Measurements from ENCODE around the gene RPP21. TPM values are rescaled to one million over a fixed set of nuclear protein-coding genes. Genes with fewer than 3 reads are reported as not detected.

Gene RPP21
- total and polyA plus RNA-seq, 2 of the 8 experiments (the other 6 are each of a cell fraction or from before 2014, with no cell fraction given): 63.0 to 219 TPM

- Histone ChIP-seq H3K23me2 (ENCODE audit: low read depth, low read length) (peaks cover 5% of the 10 kb centered on the region), H2BK120ac (replicated peaks; ENCODE audit: low read depth, low read length) (no peak overlapping the region), H4K5ac (ENCODE audit: insufficient read length, low read depth, low read length) (no peak overlapping the region), H3K27ac (ENCODE audit: low read depth, low read length) (no peak overlapping the region), H3K4me2 (ENCODE audit: insufficient read depth in 1 of 2, low read depth in 2 of 2, low read length in 2 of 2) (no peak overlapping the region), H4K8ac (ENCODE audit: extremely low read depth, insufficient read depth, low read length) (no peak overlapping the region), H2BK12ac (ENCODE audit: low read depth, low read length) (no peak overlapping the region), H2AK5ac (ENCODE audit: low read depth, low read length) (no peak overlapping the region), H3K9ac (replicated peaks in 1 of 4; ENCODE audit: extremely low read depth in 1 of 4, low read depth in 3 of 4, low read length in 3 of 4) (no peak overlapping the region), H3K4me1 (replicated peaks in 1 of 4; ENCODE audit: control insufficient read depth in 3 of 4, insufficient read depth in 4 of 4, low read length in 3 of 4) (peaks cover 0 to 6% (median 2%) of the 10 kb centered on the region in 4 experiments; a peak in 4 of 7 replicates), H3K4me3 (ENCODE audit: extremely low read depth in 1 of 4, insufficient read depth in 2 of 4, low read depth in 3 of 4, low read length in 4 of 4) (no peak overlapping the region), H4K91ac (replicated peaks; ENCODE audit: insufficient read length, low read length) (no peak overlapping the region), H3K79me2 (ENCODE audit: control insufficient read depth in 1 of 2, insufficient read depth in 2 of 2, low read length in 2 of 2) (no peaks in the 10 kb centered on the region), H2BK20ac (ENCODE audit: low read length) (no peak overlapping the region), H3K27me3 (replicated peaks in 1 of 4; ENCODE audit: control insufficient read depth in 3 of 4, extremely low read depth in 1 of 4, insufficient read depth in 3 of 4, low read length in 3 of 4) (peaks cover 0 to 4% (median 2%) of the 10 kb centered on the region in 4 experiments; a peak in 3 of 7 replicates), H3K9me3 (ENCODE audit: insufficient read depth in 2 of 2, low read depth in 1 of 2, low read length in 1 of 2) (no peaks in the 10 kb centered on the region), H2BK15ac (ENCODE audit: low read length) (no peak overlapping the region), H4K20me1 (replicated peaks in 1 of 2; ENCODE audit: control insufficient read depth in 1 of 2, insufficient read depth in 2 of 2, low read length in 2 of 2) (no peaks in the 10 kb centered on the region), H3K4ac (replicated peaks; ENCODE audit: insufficient read length, low read depth, low read length) (no peak overlapping the region), H3K18ac (ENCODE audit: extremely low read depth, low read length) (no peak overlapping the region), H3K79me1 (ENCODE audit: low read depth, low read length) (no peaks in the 10 kb centered on the region), H2BK5ac (ENCODE audit: low read depth, low read length) (no peak overlapping the region), H3K56ac (replicated peaks; ENCODE audit: insufficient read length, low read depth, low read length) (no peak overlapping the region), H3K36me3 (ENCODE audit: control insufficient read depth in 2 of 4, insufficient read depth in 4 of 4, low read length in 3 of 4) (no peaks in the 10 kb centered on the region), H3K23ac (ENCODE audit: insufficient read length) (no peak overlapping the region), H2AFZ (ENCODE audit: low read length) (no peak overlapping the region), H3K14ac (ENCODE audit: insufficient read length) (no peak overlapping the region)
- no peak for FAIRE-seq
- POLR2A ChIA-PET (ENCODE audit: partially characterized antibody): interaction anchor here (1.2 kb wide), 1 partner anchor 30 kb away, joined by 4 read pairs; the partner anchor contains the start of gene TRIM39
- 83% methylated on average over 1 of the region's 1 CpG; no CpG with 5 or more reads in 1 of the 2 experiments for WGBS, 2 experiments (ENCODE audit: extremely low coverage in 1 of 2, insufficient coverage in 1 of 2, insufficient read length in 1 of 2, insufficient replicate concordance in 2 of 2, low coverage in 1 of 2, low lambda C conversion rate in 2 of 2, missing lambda C conversion rate in 1 of 2)
- CTCF ChIA-PET (ENCODE audit: partially characterized antibody): interaction anchor here (0.6 to 1.7 kb wide), 10 partner anchors 9 to 1888 kb away, joined by 3 to 12 read pairs (median 4); no protein-coding TSS in a partner anchor
- no peak for TF ChIP-seq TBP (IDR thresholded peaks at IDR 0.05; ENCODE audit: low read depth, low read length)
- no peak for DNase-seq (ENCODE audit: low read depth in 1 of 2, low spot score in 2 of 2)
These were observed 11.6 kb downstream of the RPP21 start for GRCh38 chr6:30356536-30356935.

Measured in H1 (cell line).